SK-N-SH (cell line): Measurements from ENCODE around the gene CCL16. TPM values are rescaled to one million over a fixed set of nuclear protein-coding genes. Genes with fewer than 3 reads are reported as not detected.
"Not testable (repeated sequence)": the region's sequence is repeated elsewhere in the genome, so short reads cannot be mapped to it uniquely, and the experiment has no call there.

Experiments
- CTCF ChIA-PET: fragments of 300-600, 350-600 bp; formaldehyde crosslinking; extraction: SDS; loops from one replicate; lab custom pipeline; 2021; lab: Yijun Ruan, JAX
- POLR2A ChIA-PET: fragments of 350-600 bp; sonication (Branson Sonifier 250); formaldehyde crosslinking; extraction: SDS; loops from one replicate; lab custom pipeline; 2020; ENCODE audit warnings: antibody characterized with exemption, inconsistent platforms; lab: Yijun Ruan, JAX
- DNase-seq: peaks from one replicate; pipeline ENCODE4 v3.0.0; 2012
- H2AFZ ChIP-seq: fragments of 200-600 bp; sonication (generic); 2 replicates; pipeline ENCODE4 v1.8.1; 2016; ENCODE audit warnings: antibody characterized with exemption, mild to moderate bottlenecking, low read depth
- H3F3A ChIP-seq: fragments of 200-600 bp; sonication (generic); replicated peaks from 2 replicates; pipeline ENCODE3; 2016; ENCODE audit warnings: antibody characterized with exemption, mild to moderate bottlenecking; ENCODE audit not compliant: insufficient read depth
- H3K27ac ChIP-seq, 2 experiments: fragments of 200-500 bp in 1 of 2; fragments of 200-600 bp in 1 of 2; sonication (Bioruptor generic) in 1 of 2; sonication (generic), shearing (Covaris generic) in 1 of 2; 2 replicates each; pipeline versions ENCODE4 v1.5.1 to v1.6.1; 2014 to 2016; ENCODE audit warnings: low read depth in 2 of 2, inconsistent platforms in 1 of 2, low read length in 1 of 2, mild to moderate bottlenecking in 1 of 2, mixed read lengths in 1 of 2
- H3K27me3 ChIP-seq: fragments of 200-600 bp; sonication (generic), shearing (Covaris generic); 2 replicates; pipeline ENCODE4 v1.6.1; 2016; ENCODE audit warnings: mixed run types; ENCODE audit not compliant: insufficient read depth
- H3K36me3 ChIP-seq, 2 experiments: fragments of 200-500 bp in 1 of 2; fragments of 200-600 bp in 1 of 2; sonication (Bioruptor generic) in 1 of 2; sonication (generic) in 1 of 2; replicated peaks in 1 of 2; 2 replicates each; pipeline versions ENCODE3 to v1.5.1; 2014 to 2016; ENCODE audit warnings: low read length in 1 of 2, mild to moderate bottlenecking in 1 of 2; ENCODE audit not compliant: insufficient read depth in 2 of 2, control insufficient read depth in 1 of 2
- H3K4me1 ChIP-seq, 2 experiments: fragments of 200-500 bp in 1 of 2; fragments of 200-600 bp in 1 of 2; sonication (Bioruptor generic) in 1 of 2; sonication (generic), shearing (Covaris generic) in 1 of 2; 2 replicates each; pipeline versions ENCODE4 v1.5.1 to v1.6.1; 2014 to 2016; ENCODE audit warnings: low read depth in 1 of 2, low read length in 1 of 2, mixed run types in 1 of 2; ENCODE audit not compliant: insufficient read depth in 2 of 2, control insufficient read depth in 1 of 2
- H3K4me2 ChIP-seq: fragments of 200-600 bp; sonication (generic), shearing (Covaris generic); 2 replicates; pipeline ENCODE4 v1.6.1; 2017; ENCODE audit warnings: mixed run types
- H3K4me3 ChIP-seq, 2 experiments: fragments of 200-500 bp in 1 of 2; fragments of 200-600 bp in 1 of 2; sonication (Bioruptor generic) in 1 of 2; sonication (generic), shearing (Covaris generic) in 1 of 2; 2 replicates each; pipeline versions ENCODE4 v1.5.1 to v1.8.1; 2014 to 2016; ENCODE audit warnings: low read depth in 2 of 2, inconsistent platforms in 1 of 2, low read length in 1 of 2, mild to moderate bottlenecking in 1 of 2, mixed read lengths in 1 of 2, moderate library complexity in 1 of 2
- H3K79me2 ChIP-seq: fragments of 200-600 bp; sonication (generic); 2 replicates; pipeline ENCODE4 v1.8.1; 2017; ENCODE audit warnings: mild to moderate bottlenecking; ENCODE audit not compliant: insufficient read depth
- H3K9ac ChIP-seq: fragments of 200-600 bp; sonication (generic); 2 replicates; pipeline ENCODE4 v1.6.1; 2017; ENCODE audit warnings: mixed run types
- H3K9me2 ChIP-seq: fragments of 200-600 bp; sonication (generic); 2 replicates; pipeline ENCODE4 v1.6.1; 2017; ENCODE audit warnings: mixed run types
- H3K9me3 ChIP-seq: fragments of 200-600 bp; sonication (generic); 2 replicates; pipeline ENCODE4 v1.6.1; 2017; ENCODE audit warnings: mixed run types, mild to moderate bottlenecking, moderate library complexity
- H4K20me1 ChIP-seq: fragments of 200-600 bp; sonication (generic); 2 replicates; pipeline ENCODE4 v1.6.1; 2017; ENCODE audit warnings: mild to moderate bottlenecking, mixed run types; ENCODE audit not compliant: insufficient read depth
- CHD2 ChIP-seq: fragments of 150-350 bp; IDR thresholded peaks from 2 replicates; pipeline ENCODE4 v1.6.1; 2018; ENCODE audit warnings: low read length; ENCODE audit not compliant: partially characterized antibody
- ELF1 ChIP-seq: IDR thresholded peaks from 2 replicates; pipeline ENCODE4 v1.4.0; 2012
- EP300 ChIP-seq, 2 experiments: IDR thresholded peaks; 2 replicates each; pipeline versions ENCODE4 v1.4.0 to v1.6.1; 2012; ENCODE audit warnings: borderline replicate concordance in 1 of 2, low read depth in 1 of 2, low read length in 1 of 2
- EZH2phosphoT487 ChIP-seq: fragments of 200-600 bp; sonication (generic); IDR thresholded peaks from 2 replicates; pipeline ENCODE4 v1.6.1; 2017; ENCODE audit warnings: low read depth, mixed run types, mild to moderate bottlenecking, antibody characterized with exemption, moderate library complexity, borderline replicate concordance
- FOSL2 ChIP-seq: IDR thresholded peaks from 2 replicates; pipeline ENCODE4 v1.4.0; 2012; ENCODE audit warnings: low read depth, mild to moderate bottlenecking, moderate library complexity, borderline replicate concordance
- FOXJ3 ChIP-seq: sonication (generic); formaldehyde crosslinking; IDR thresholded peaks from 2 replicates; pipeline ENCODE4 v1.5.1; 2020; ENCODE audit warnings: mild to moderate bottlenecking, missing genetic modification reagents
- GABPA ChIP-seq: IDR thresholded peaks from 2 replicates; pipeline ENCODE4 v1.4.0; 2012; ENCODE audit warnings: low read depth, mild to moderate bottlenecking
- JUND ChIP-seq: IDR thresholded peaks from 2 replicates; pipeline ENCODE4 v1.4.0; 2012
- MEF2A ChIP-seq: IDR thresholded peaks from 2 replicates; pipeline ENCODE4 v1.4.0; 2012; ENCODE audit warnings: low read depth, borderline replicate concordance
- MXI1 ChIP-seq: IDR thresholded peaks from 2 replicates; pipeline ENCODE4 v1.6.1; 2012; ENCODE audit warnings: mild to moderate bottlenecking, low read depth, low read length, improper control_type of control experiment
- NFIC ChIP-seq: IDR thresholded peaks from 2 replicates; pipeline ENCODE4 v1.4.0; 2012; ENCODE audit warnings: borderline replicate concordance
- NRF1 ChIP-seq: IDR thresholded peaks from 2 replicates; pipeline ENCODE4 v1.6.1; 2012; ENCODE audit warnings: low read depth, mild to moderate bottlenecking, low read length
- RAD21 ChIP-seq: IDR thresholded peaks from 2 replicates; pipeline ENCODE4 v1.6.1; 2012; ENCODE audit warnings: mild to moderate bottlenecking, low read length
- RXRA ChIP-seq: IDR thresholded peaks from 2 replicates; pipeline ENCODE4 v1.4.0; 2012; ENCODE audit warnings: low read depth, mild to moderate bottlenecking, borderline replicate concordance
- TAF1 ChIP-seq: IDR thresholded peaks from 2 replicates; pipeline ENCODE4 v1.6.1; 2012; ENCODE audit warnings: low read depth, mild to moderate bottlenecking, low read length, moderate library complexity, borderline replicate concordance
- TCF12 ChIP-seq: IDR thresholded peaks from 2 replicates; pipeline ENCODE4 v1.4.0; 2012
- YY1 ChIP-seq: IDR thresholded peaks from 2 replicates; pipeline ENCODE4 v1.4.0; 2012; ENCODE audit warnings: low read depth, mild to moderate bottlenecking
- WGBS: methylation state at CpG from one replicate; pipeline ENCODE4 v1.1.6; 2017; ENCODE audit warnings: low lambda C conversion rate; 5-methylcytosine and 5-hydroxymethylcytosine counted together
- polyA plus RNA-seq, 3 experiments: library from polyadenylated mRNA; depleted of rRNA; stranded (reverse); fragments of >200 nt; gene quantifications; 2 replicates each; pipeline ENCODE4 v1.2.3, GENCODE V29; 2012
- TF ChIP-seq, protein P1 (sequence below): IDR thresholded peaks from 2 replicates; pipeline ENCODE4; 2012
- TF ChIP-seq, protein P2 (sequence below): fragments of 150-350 bp; IDR thresholded peaks from 2 replicates; pipeline ENCODE4 v1.6.1; 2017; ENCODE audit warnings: antibody characterized with exemption, low read length, low read depth, borderline replicate concordance

The CCL16 gene
- polyA plus RNA-seq, 1 of the 3 experiments (the other 2 are of a cell fraction) = not detected

DNA sequence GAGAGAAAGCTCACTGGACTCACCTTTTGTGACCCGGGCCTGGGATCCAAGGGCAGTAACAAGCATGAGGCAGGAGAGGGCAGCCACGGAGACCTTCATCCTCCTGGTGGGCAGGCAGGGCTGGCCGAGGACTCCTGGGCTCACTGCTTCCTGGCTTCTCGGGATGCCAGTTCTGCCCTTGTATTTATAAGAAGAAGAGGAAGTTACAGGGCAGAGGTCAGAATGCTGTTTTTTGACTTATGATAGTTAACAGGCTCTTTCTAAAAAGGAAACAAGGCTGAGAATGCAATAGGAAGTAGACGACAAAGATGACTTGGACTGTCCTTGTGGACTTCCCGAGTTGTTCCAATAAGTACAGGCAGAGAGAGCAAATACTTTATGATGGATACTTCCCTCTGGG is 36.5 kb upstream of the CCL16 start, which contains the start of gene CCL23:
TSS of gene CCL23 (minus strand) at position 174 of the 400 bp plus-strand sequence. CDS start at position 99, 75 bp downstream.
- no peaks in the 10 kb centered on the region for H3K4me1 ChIP-seq
- H3K9me3 ChIP-seq = no peaks in the 10 kb centered on the region
- no peaks in the 10 kb centered on the region for H3K9me2 ChIP-seq
- ChIA-PET CTCF (interaction anchor here (1.2 kb wide), 1 partner anchor 465 kb away, joined by 3 read pairs; no protein-coding TSS in a partner anchor), POLR2A (no interaction called here)
- WGBS = 6% methylated on average over 6 of the region's 6 CpGs
- no peaks in the 10 kb centered on the region for H3K36me3 ChIP-seq
- H3F3A ChIP-seq = no peaks in the 10 kb centered on the region
- H3K9ac ChIP-seq = no peak within 1 kb of the TSS
- no peaks in the 10 kb centered on the region; the same call in 1 of the 2 replicates for H3K27me3 ChIP-seq
- no peak within 1 kb of the TSS for H3K4me2 ChIP-seq
- H3K79me2 ChIP-seq = no peaks in the 10 kb centered on the region
- no peak within 1 kb of the TSS for H3K27ac ChIP-seq
- TF ChIP-seq, protein P1, sequence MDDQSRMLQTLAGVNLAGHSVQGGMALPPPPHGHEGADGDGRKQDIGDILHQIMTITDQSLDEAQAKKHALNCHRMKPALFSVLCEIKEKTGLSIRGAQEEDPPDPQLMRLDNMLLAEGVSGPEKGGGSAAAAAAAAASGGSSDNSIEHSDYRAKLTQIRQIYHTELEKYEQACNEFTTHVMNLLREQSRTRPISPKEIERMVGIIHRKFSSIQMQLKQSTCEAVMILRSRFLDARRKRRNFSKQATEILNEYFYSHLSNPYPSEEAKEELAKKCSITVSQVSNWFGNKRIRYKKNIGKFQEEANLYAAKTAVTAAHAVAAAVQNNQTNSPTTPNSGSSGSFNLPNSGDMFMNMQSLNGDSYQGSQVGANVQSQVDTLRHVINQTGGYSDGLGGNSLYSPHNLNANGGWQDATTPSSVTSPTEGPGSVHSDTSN = no peak
- TF ChIP-seq TCF12 (no peak), RXRA (no peak), YY1 (no peak), MEF2A (no peak), FOXJ3 (no peak), TAF1 (no peak), NRF1 (no peak), GABPA (no peak), MXI1 (no peak), FOSL2 (no peak), CHD2 (no peak), NFIC (no peak), JUND (no peak), EP300 (IDR thresholded peaks at IDR 0.05; ENCODE audit: borderline replicate concordance in 1 of 2, low read depth in 1 of 2, low read length in 1 of 2) (no peak)
- TF ChIP-seq, protein P2, sequence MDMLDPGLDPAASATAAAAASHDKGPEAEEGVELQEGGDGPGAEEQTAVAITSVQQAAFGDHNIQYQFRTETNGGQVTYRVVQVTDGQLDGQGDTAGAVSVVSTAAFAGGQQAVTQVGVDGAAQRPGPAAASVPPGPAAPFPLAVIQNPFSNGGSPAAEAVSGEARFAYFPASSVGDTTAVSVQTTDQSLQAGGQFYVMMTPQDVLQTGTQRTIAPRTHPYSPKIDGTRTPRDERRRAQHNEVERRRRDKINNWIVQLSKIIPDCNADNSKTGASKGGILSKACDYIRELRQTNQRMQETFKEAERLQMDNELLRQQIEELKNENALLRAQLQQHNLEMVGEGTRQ = no peak
- DNase-seq = no peak
- H3K4me3 ChIP-seq = no peak within 1 kb of the TSS
- no peak within 1 kb of the TSS for H2AFZ ChIP-seq
- H4K20me1 ChIP-seq = no peaks in the 10 kb centered on the region

DNA sequence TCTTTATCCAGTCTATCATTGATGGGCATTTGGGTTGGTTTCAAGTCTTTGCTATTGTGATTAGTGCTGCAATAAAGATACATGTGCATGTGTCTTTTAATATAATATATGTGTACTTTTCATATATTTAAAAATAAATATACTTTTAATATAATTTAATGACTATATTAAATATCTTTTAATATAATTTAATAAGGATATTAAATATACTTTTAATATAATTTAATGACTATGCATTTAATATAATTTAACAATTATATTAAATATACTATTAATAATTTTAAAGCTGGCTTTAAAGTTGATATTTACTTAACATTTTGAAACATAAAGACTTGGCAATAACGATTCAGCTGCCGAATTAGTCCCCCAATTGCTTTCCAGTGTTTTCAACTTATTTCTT is 35.3 kb upstream of the CCL16 start:
- 12% methylated on average over 2 of the region's 2 CpGs for WGBS
- H3F3A ChIP-seq = no peaks in the 10 kb centered on the region
- H3K36me3 ChIP-seq = no peaks in the 10 kb centered on the region
- no peaks in the 10 kb centered on the region for H3K9me3 ChIP-seq
- H3K4me1 ChIP-seq = no peaks in the 10 kb centered on the region
- H3K4me3 ChIP-seq = no peak overlapping the region
- CTCF ChIA-PET = no interaction called here
- no peaks in the 10 kb centered on the region for H3K79me2 ChIP-seq
- H3K9me2 ChIP-seq = no peaks in the 10 kb centered on the region
- POLR2A ChIA-PET = no interaction called here
- no peak overlapping the region for H2AFZ ChIP-seq
- H3K27ac ChIP-seq = no peak overlapping the region
- TF ChIP-seq EZH2phosphoT487 = no peak
- TF ChIP-seq RAD21 = no peak
- no peak for TF ChIP-seq MEF2A
- TF ChIP-seq MXI1 = no peak
- no peak for TF ChIP-seq ELF1
- H3K27me3 ChIP-seq = no peaks in the 10 kb centered on the region; the same call in 1 of the 2 replicates
- H4K20me1 ChIP-seq = no peaks in the 10 kb centered on the region
- no peak overlapping the region for H3K4me2 ChIP-seq
- H3K9ac ChIP-seq = no peak overlapping the region
- no peak for DNase-seq

DNA sequence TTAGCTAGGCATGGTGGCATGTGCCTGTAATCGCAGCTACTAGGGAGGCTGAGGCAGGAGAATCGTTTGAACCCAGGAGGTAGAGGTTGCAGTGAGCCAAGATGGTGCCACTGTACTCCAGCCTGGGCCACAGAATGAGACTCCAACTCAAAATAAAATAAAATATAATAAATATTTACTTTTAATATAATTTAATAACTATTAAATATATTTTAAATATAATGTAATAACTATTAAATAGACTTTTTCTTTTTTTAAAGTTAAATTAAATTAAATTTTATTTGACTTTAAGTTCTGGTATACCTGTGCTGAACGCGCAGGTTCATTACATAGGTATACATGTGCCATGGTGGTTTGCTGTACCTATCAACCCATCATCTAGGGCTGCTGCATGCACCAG is 34.6 kb upstream of the CCL16 start:
- H4K20me1 ChIP-seq, H3K27me3 ChIP-seq, H3K4me2 ChIP-seq, H3K79me2 ChIP-seq, DNase-seq, CTCF ChIA-PET, H3F3A ChIP-seq, H3K4me3 ChIP-seq, H3K9ac ChIP-seq, H3K27ac ChIP-seq, POLR2A ChIA-PET, H2AFZ ChIP-seq, H3K4me1 ChIP-seq, H3K9me2 ChIP-seq, H3K9me3 ChIP-seq, H3K36me3 ChIP-seq: not testable (repeated sequence)
- WGBS = 52% methylated on average over 4 of the region's 4 CpGs
